Adipocyte (in vitro differentiated cells): Measurements from ENCODE around the gene CRELD1.
"Not testable (repeated sequence)": the region's sequence is repeated elsewhere in the genome, so short reads cannot be mapped to it uniquely, and the experiment has no call there.

Experiments used
- DNase-seq: peaks from one replicate; pipeline ENCODE4 v3.0.0-alpha.2; 2015; ENCODE audit warnings: low read depth
- H3K27me3 ChIP-seq: replicated peaks from 2 replicates; pipeline ENCODE4 v1.7.0; 2013; ENCODE audit warnings: mild to moderate bottlenecking, low read length, moderate library complexity; ENCODE audit not compliant: control insufficient read depth, insufficient read depth
- H3K36me3 ChIP-seq: 2 replicates; pipeline ENCODE4 v1.7.0; 2013; ENCODE audit warnings: low read length, mild to moderate bottlenecking, moderate library complexity; ENCODE audit not compliant: control insufficient read depth, insufficient read depth, severe bottlenecking
- H3K4me1 ChIP-seq: 2 replicates; pipeline ENCODE4 v1.7.0; 2013; ENCODE audit warnings: mild to moderate bottlenecking, low read length, moderate library complexity; ENCODE audit not compliant: control insufficient read depth, insufficient read depth
- H3K4me3 ChIP-seq: 2 replicates; pipeline ENCODE4 v1.7.0; 2013; ENCODE audit warnings: mild to moderate bottlenecking, low read length, moderate library complexity
- H3K9ac ChIP-seq: 2 replicates; pipeline ENCODE4 v1.7.0; 2013; ENCODE audit warnings: mild to moderate bottlenecking, low read length, moderate library complexity
- H3K9me3 ChIP-seq: 2 replicates; pipeline ENCODE4 v1.7.0; 2013; ENCODE audit warnings: mild to moderate bottlenecking, low read length, moderate library complexity; ENCODE audit not compliant: control insufficient read depth

The CRELD1 gene

DNA sequence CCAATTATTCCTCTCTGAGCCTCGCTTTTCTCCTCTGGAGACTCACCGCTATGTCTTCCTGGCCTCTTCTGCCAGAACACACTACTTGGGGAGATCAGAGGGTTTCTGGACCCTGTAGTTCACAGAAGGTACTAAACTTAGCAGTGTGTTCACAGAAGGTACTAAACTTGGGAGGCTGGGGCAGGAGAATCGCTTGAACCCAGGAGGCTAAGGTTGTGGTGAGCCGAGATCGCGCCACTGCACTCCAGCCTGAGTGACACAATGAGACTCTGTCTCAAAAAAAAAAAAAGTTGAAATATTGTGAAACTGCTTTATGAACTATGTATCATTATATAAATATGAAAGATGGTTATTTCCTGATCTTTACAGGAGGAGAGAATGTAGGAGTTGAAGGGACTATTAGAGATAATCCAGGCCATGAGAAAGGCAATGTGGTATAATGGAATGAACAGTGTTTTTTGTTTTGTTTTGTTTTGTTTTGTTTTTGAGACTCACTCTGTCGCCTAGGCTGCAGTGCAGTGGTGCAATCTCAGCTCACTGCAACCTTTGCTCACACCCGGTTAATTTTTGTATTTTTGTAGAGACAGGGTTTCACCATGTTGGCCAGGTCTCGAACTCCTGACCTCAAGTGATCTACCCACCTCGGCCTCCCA is 36.8 kb upstream of the CRELD1 start:
- not testable (repeated sequence) for H3K9ac ChIP-seq, H3K4me3 ChIP-seq, H3K27me3 ChIP-seq, H3K9me3 ChIP-seq
- Histone ChIP-seq H3K36me3 (peaks cover 21% of the 10 kb centered on the region), H3K4me1 (peaks cover 58% of the 10 kb centered on the region)
- DNase-seq, result peak; percentile 28

DNA sequence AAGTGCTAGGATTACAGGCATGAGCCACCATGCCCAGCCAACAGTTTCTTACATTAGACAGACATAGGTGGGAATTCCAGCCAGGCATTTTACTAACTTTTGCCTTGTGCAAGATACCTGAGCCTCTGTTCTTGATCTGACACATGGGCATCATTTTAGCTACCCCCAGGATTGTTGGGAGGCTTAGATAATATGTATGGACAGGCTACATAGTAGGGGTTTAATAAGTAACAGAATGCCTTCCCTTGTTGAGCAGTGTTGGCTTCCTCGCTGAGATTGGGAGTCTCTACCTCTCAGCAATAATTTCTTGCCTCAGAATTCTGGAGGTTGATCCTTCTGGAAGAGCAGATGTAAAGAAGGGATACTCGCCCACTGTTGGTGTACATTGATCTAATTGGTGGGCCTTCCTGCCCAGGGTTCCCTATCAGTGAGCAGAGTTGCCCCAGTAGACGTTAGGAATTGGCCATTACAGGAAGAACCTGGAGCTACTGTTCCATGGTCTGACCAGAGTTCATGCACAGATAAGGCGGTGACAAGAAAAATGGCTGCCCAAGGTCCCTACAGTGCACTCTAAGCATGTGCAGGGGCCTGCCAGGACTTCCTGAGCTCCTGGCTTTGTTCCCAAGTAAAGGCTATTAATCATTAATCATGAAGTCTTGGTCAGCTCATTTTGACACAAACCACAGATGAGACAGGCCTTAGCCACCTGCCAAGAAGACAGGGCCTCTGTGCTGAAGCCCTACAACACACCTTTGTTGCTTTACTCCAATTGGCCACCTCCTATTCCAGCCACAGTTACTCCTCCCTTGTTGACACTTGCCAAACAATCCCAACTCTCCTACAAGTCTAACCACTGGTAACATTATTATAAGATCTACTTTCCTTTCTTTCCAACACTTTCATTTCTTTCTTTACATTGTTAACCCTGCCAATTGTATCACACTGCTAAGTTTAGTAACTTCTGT is 35.9 kb upstream of the CRELD1 start:
- Histone ChIP-seq H3K9ac (peak overlapping the region; percentile 32), H3K4me3 (no peak overlapping the region), H3K4me1 (peaks cover 59% of the 10 kb centered on the region), H3K9me3 (no peaks in the 10 kb centered on the region), H3K27me3 (no peaks in the 10 kb centered on the region), H3K36me3 (peaks cover 15% of the 10 kb centered on the region)
- DNase-seq, result no peak

DNA sequence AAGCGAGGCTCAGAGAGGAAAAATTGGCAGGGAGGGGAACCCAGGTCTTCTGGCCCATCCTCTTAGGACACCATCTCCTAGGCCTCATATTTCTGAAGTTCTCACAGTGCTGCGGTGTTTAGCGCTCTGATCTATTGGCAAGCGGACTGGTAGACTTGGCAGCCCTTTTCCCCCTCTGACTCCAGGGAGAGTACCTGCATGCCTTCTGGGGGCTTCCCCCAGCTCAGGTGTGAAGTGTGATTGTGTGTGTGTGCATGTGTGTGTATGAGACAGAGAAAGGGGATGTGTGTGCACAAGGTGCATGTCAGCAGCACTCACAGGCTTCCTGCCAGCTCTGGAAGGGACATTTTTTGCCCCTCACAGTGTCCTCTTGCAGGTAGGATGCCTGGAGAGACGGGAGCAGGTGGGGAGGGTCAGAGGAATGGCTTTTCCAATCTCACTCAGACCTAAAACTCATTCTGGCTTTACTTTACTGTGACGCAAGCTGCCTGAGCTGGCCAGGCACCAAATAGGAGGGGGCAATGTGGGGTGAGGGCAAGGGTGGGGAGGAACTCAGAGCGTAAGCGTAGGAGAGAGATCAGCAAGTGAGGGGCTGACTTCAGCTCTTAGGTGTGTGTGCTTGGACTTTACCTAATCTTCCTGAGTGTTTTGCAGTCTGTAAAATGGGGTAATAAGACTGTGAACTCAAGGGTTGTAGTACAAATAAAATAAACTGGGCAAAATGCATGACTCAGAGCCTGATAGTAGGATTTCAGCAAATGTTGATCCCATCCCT is 35.0 kb upstream of the CRELD1 start:
- Histone ChIP-seq H3K4me3 (no peak overlapping the region), H3K9me3 (no peaks in the 10 kb centered on the region), H3K9ac (peak overlapping the region; percentile 18), H3K36me3 (peaks cover 5% of the 10 kb centered on the region), H3K27me3 (no peaks in the 10 kb centered on the region), H3K4me1 (peaks cover 59% of the 10 kb centered on the region)
- DNase-seq, result no peak

DNA sequence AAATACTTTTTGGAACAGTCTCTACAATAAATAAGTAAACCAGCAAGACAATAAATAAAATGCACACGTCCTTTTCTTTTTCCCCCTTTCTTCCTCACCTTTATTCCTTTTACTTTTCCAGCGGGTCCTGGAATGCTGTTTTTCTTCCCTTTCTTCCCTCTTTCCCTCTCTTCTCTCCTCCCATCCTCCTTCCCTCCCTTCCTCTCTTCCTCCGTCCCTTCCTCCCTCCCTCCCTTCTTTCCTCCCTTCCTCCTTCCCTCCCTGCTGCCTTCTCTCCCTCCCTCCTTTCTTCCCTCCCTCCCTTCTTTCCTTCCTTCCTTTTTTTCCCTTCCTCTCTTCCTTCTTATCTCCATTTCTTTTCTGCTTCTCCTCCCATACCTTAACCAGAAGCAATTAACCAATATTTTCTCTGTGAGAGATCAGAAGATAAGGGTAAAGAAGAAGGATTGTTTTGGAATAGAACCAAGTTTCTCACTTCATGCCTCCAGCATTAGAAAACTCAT is 34.3 kb upstream of the CRELD1 start:
- H3K27me3 ChIP-seq, result no peaks in the 10 kb centered on the region
- peaks cover 57% of the 10 kb centered on the region for H3K4me1 ChIP-seq
- H3K9me3 ChIP-seq, result no peaks in the 10 kb centered on the region
- peak overlapping the region; percentile 18 for H3K9ac ChIP-seq
- no peak for DNase-seq
- H3K36me3 ChIP-seq, result peaks cover 5% of the 10 kb centered on the region
- no peak overlapping the region for H3K4me3 ChIP-seq

DNA sequence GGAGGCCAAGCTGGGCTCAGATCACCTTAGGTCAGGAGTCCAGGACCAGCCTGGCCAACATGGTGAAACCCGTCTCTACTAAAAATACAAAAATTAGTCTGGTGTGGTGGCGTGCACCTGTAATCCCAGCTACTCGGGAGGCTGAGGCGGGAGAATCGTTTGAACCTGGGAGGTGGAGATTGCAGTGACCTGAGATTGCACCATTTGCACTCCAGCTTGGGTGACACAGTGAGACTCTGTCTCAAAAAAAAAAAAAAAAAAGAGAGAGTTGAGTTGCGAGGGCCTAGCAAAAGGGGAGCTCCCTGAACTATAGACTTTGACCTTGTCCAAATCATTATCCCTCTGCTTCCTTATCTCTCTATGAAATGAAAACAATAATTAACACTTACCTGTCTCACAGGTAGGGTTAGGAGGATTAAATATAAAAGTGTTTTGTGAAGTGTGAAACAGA is 32.6 kb upstream of the CRELD1 start:
- not testable (repeated sequence) for H3K36me3 ChIP-seq, H3K9ac ChIP-seq, H3K9me3 ChIP-seq, DNase-seq, H3K27me3 ChIP-seq, H3K4me3 ChIP-seq
- H3K4me1 ChIP-seq, result peaks cover 52% of the 10 kb centered on the region

DNA sequence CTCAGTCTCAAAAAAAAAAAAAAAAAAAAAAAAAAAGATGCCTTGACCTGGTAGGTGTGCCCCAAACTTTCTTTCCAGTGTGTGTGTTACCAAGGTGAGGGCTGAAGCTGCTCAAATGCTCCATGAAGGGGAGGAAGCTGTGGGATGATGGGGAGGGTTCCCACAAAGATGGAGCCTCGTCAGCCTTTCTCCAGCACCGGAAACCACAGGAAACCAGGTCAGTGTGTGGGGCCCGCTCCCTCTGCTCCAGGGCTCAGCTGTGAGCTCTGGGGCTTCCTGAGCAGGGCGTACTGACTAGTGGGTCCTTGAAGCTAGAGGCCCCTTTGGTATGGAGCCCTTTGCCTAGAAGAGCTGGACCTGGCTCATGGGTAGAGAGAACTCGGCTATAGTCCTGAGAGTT is 31.7 kb upstream of the CRELD1 start:
- Histone ChIP-seq H3K36me3 (no peaks in the 10 kb centered on the region), H3K9me3 (no peaks in the 10 kb centered on the region), H3K9ac (no peak overlapping the region), H3K4me1 (peaks cover 47% of the 10 kb centered on the region), H3K27me3 (no peaks in the 10 kb centered on the region), H3K4me3 (no peak overlapping the region)
- DNase-seq, result no peak

DNA sequence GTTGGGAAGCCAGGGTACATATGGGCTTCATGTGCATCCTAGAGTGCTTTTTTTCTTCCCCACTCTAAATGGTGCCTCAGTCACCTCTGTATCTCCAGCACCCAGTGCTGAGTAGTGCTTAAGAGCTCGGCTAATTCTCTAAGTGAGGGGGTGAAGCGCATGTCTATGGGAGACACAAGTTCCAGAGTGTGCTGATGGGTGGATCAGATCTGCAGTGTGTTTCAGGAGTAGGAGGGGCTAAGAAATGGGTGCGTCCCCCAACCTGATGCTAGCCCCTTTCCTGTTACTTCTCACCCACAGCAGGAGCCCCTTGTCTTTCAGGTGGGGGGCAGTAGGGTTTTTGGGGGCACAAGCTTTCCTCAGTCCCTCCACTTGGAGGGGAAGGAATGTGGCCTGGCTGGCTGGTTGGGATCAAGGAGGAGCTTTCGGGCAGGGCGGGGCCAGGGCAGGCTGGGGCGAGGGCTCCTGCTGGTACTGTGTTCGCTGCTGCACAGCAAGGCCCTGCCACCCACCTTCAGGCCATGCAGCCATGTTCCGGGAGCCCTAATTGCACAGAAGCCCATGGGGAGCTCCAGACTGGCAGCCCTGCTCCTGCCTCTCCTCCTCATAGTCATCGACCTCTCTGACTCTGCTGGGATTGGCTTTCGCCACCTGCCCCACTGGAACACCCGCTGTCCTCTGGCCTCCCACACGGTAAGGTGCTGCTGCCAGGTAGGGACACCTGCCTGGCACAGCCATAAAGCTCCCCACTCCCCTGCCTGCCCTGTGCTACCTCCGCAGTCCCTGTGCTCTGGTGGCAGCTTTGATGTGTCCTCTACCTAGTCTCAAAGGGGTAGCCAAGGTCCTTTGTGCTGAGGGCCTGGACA is 31.0 kb upstream of the CRELD1 start, which contains the start of gene IL17RE:
TSS of gene IL17RE (plus strand) at position 477 of the 866 bp plus-strand sequence. CDS start at position 562, 85 bp downstream.
- Histone ChIP-seq H3K9ac (peak within 1 kb of the TSS; percentile 85), H3K4me1 (peaks cover 40% of the 10 kb centered on the region), H3K36me3 (peaks cover 1% of the 10 kb centered on the region), H3K9me3 (no peaks in the 10 kb centered on the region), H3K27me3 (no peaks in the 10 kb centered on the region), H3K4me3 (peak within 1 kb of the TSS; percentile 75)
- no peak for DNase-seq

DNA sequence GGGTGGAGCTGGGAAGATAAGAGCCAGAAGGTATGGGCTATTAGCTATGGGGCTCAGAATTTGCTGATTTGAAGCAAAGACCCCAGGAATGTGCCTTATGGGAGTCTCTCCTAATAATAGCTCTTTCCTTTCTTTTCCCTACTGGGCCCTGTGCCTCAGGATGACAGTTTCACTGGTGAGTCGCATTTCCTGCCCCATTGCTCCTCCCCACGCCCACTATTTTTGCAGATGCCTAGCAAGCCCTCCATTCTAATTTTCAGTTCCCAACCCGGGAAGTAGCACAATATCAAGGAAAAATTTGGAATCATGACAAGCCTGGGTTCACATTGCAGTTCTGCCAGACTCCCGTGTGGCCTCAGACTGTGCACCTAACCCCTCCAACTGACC is 30.4 kb upstream of the CRELD1 start:
- Histone ChIP-seq H3K27me3 (no peaks in the 10 kb centered on the region), H3K4me3 (peak overlapping the region; percentile 75)
- DNase-seq, result peak; percentile 37

DNA sequence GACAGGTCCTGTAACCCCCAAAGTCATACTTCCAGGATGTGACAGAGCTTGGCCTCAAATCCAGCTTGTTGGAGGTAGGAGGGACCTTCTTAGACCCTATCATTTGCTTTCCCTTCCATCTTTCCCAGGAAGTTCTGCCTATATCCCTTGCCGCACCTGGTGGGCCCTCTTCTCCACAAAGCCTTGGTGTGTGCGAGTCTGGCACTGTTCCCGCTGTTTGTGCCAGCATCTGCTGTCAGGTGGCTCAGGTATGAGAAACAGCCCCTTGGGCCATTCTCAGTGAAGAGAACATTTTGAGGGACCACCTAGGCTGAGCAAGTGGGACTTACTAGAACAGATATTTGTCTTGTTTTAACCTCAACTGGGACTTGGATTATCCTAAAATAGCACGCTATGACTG is 29.7 kb upstream of the CRELD1 start:
- no peak for DNase-seq
- Histone ChIP-seq H3K9ac (peak overlapping the region; percentile 85), H3K4me1 (peaks cover 28% of the 10 kb centered on the region), H3K27me3 (no peaks in the 10 kb centered on the region), H3K4me3 (peak overlapping the region; percentile 75), H3K36me3 (peaks cover 6% of the 10 kb centered on the region), H3K9me3 (no peaks in the 10 kb centered on the region)

More for the DNA sequence above, 30.4 kb upstream of the CRELD1 start:
- peak overlapping the region; percentile 85 for H3K9ac ChIP-seq
- peaks cover 6% of the 10 kb centered on the region for H3K36me3 ChIP-seq
- H3K4me1 ChIP-seq, result peaks cover 34% of the 10 kb centered on the region
- no peaks in the 10 kb centered on the region for H3K9me3 ChIP-seq

DNA sequence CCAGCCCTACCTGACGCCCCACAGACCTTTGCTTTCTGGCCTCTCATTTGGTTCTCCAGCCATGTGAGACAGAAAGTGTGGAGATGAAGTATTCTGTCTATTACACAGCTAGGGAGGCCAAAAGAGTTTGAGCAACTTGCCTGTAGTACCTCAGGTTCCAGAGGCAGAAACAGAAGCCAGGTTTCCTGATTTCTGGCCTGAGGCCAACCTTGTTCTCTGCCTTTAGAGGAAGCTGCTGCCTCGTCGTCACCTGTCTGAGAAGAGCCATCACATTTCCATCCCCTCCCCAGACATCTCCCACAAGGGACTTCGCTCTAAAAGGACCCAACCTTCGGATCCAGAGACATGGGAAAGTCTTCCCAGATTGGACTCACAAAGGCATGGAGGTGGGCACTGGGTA is 27.2 kb upstream of the CRELD1 start:
- Histone ChIP-seq H3K36me3 (peaks cover 6% of the 10 kb centered on the region), H3K4me3 (no peak overlapping the region), H3K9me3 (no peaks in the 10 kb centered on the region), H3K27me3 (no peaks in the 10 kb centered on the region), H3K4me1 (peaks cover 27% of the 10 kb centered on the region), H3K9ac (no peak overlapping the region)
- no peak for DNase-seq
